PC-3 (cell line): ENCODE measurements around the gene ZNF74. TPM values are rescaled to one million over a fixed set of nuclear protein-coding genes. Genes with fewer than 3 reads are reported as not detected.

ENCODE experiments used
- ATAC-seq: fragments of 200-7000 bp; cut with Tn5 transposase; 2 replicates; pipeline ENCODE4 v1.9.1; 2020; ENCODE audit warnings: mild to moderate bottlenecking, moderate library complexity
- BruUV-seq: library from RNA; stranded (reverse); fragments of 400-500 nt; replicated peaks from 2 replicates; lab custom pipeline; 2021; lab: Mats Ljungman, UMichigan
- CTCF ChIA-PET: fragments of 300-600 bp; sonication (Branson Sonifier 250); formaldehyde crosslinking; loops from one replicate; lab custom pipeline; 2022; ENCODE audit warnings: antibody characterized with exemption; lab: Charles Lee
- POLR2A ChIA-PET: fragments of 300-600 bp; sonication (Branson Sonifier 250); formaldehyde crosslinking; loops from one replicate; lab custom pipeline; 2022; ENCODE audit warnings: antibody characterized with exemption; ENCODE audit not compliant: unreplicated experiment; lab: Charles Lee
- DNase-seq: peaks from one replicate; pipeline ENCODE4 v3.0.0-alpha.2; 2015
- H2AFZ ChIP-seq: fragments of 300-600 bp; sonication (generic); 2 replicates; pipeline ENCODE4 v1.6.0; 2016; ENCODE audit warnings: antibody characterized with exemption, low read length
- H3F3A ChIP-seq: fragments of 300-600 bp; sonication (generic); one replicate; pipeline ENCODE4 v1.6.0; 2017; ENCODE audit warnings: antibody characterized with exemption, low read length, control low read depth, mild to moderate bottlenecking; ENCODE audit not compliant: unreplicated experiment
- H3K27ac ChIP-seq: fragments of 300-600 bp; sonication (generic); 2 replicates; pipeline ENCODE4 v1.5.1; 2016; ENCODE audit warnings: mild to moderate bottlenecking, low read length
- H3K27me3 ChIP-seq: fragments of 300-600 bp; sonication (generic); 2 replicates; pipeline ENCODE4 v1.6.1; 2016; ENCODE audit warnings: low read length, mixed read lengths
- H3K36me3 ChIP-seq: fragments of 300-600 bp; sonication (generic); 2 replicates; pipeline ENCODE4 v1.6.1; 2016; ENCODE audit warnings: low read depth, mixed run types, low read length, mixed read lengths
- H3K4me1 ChIP-seq: fragments of 300-600 bp; sonication (generic); 2 replicates; pipeline ENCODE4 v1.5.1; 2016; ENCODE audit warnings: low read length; ENCODE audit not compliant: insufficient read depth
- H3K4me2 ChIP-seq: fragments of 300-600 bp; sonication (generic); 2 replicates; pipeline ENCODE4 v1.6.0; 2016; ENCODE audit warnings: low read length
- H3K4me3 ChIP-seq: fragments of 300-600 bp; sonication (generic); 2 replicates; pipeline ENCODE4 v1.5.1; 2016; ENCODE audit warnings: mild to moderate bottlenecking, low read length, mixed read lengths
- H3K79me2 ChIP-seq: fragments of 300-600 bp; sonication (generic); 2 replicates; pipeline ENCODE4 v1.6.1; 2017; ENCODE audit warnings: low read length, mixed read lengths
- H3K9ac ChIP-seq: fragments of 300-600 bp; sonication (generic); 2 replicates; pipeline ENCODE4 v1.6.0; 2016; ENCODE audit warnings: mild to moderate bottlenecking, low read length
- H3K9me2 ChIP-seq: fragments of 300-600 bp; sonication (generic); replicated peaks from 2 replicates; pipeline ENCODE4 v1.6.1; 2016; ENCODE audit warnings: mixed run types, low read length, mixed read lengths
- H3K9me3 ChIP-seq: fragments of 300-600 bp; sonication (generic); 2 replicates; pipeline ENCODE4 v1.6.1; 2016; ENCODE audit warnings: low read length, mixed read lengths
- H4K20me1 ChIP-seq: fragments of 300-600 bp; sonication (generic); 2 replicates; pipeline ENCODE4 v1.6.1; 2016; ENCODE audit warnings: low read length, mixed read lengths
- EZH2 ChIP-seq: fragments of 300-600 bp; sonication (generic); IDR thresholded peaks from one replicate; pipeline ENCODE4 v1.6.1; 2017; ENCODE audit warnings: antibody characterized with exemption, mild to moderate bottlenecking, low read length; ENCODE audit not compliant: unreplicated experiment
- EZH2phosphoT487 ChIP-seq: fragments of 300-600 bp; sonication (generic); IDR thresholded peaks from 2 replicates; pipeline ENCODE4 v1.6.1; 2018; ENCODE audit warnings: mild to moderate bottlenecking, antibody characterized with exemption, low read length, borderline replicate concordance
- intact Hi-C: fragments of 100-400 bp; cut with micrococcal nuclease; formaldehyde crosslinking; loops from 2 replicates; pipeline ENCODE4 v1.9.0; 2023
- total RNA-seq: library from RNA; depleted of rRNA; stranded (reverse); fragments of >200 nt; gene quantifications from 2 replicates; pipeline ENCODE4 v1.2.3, GENCODE V29; 2014
- TF ChIP-seq, protein P1 (sequence below): fragments of 300-600 bp; sonication (generic); conservative IDR thresholded peaks from 2 replicates; pipeline ENCODE4 v1.5.1; 2017; ENCODE audit warnings: antibody characterized with exemption, low read depth, mild to moderate bottlenecking, low read length

ZNF74 gene
- total RNA-seq, 1 experiment from 2014 or later, result 11.1 TPM

DNA sequence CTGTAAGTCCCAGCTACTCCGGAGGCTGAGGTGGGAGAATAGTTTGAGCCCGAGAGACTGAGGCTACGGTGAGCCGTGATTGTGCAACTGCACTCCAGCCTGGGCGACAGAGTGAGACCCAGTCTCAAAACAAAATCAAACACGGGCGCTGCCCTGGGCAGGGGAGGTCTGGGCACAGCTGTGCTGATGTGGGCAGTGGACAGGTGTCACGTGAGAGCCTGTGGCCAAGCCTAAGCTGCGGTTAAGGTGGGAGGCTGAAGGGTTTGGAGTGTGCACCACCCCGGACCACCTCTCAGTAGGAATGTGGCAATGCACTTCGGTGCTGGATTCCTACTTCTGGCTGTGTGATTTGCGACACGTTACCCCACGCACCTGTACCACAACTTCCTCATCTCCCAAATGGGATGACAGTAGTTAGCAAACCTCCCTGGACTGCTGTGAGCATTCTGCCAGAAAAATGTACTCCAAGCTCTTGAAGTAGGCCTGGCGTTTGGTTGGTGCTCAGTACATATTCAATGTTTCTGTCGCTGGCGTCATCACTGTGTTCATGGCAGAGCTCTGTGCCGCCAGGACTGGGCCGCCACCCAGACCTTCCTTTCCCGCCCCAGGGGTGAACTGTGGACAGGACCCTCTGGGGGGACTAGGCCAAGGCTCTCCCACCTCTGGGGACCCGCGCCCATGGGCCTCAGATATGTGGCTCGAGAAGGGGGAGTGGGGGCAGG is 807 bp upstream of the ZNF74 start:
- Histone ChIP-seq H3K9me2 (no peaks in the 10 kb centered on the region), H3K4me3 (peak overlapping the region; percentile 90), H3K27ac (no peak overlapping the region), H2AFZ (peak overlapping the region; percentile 99), H3K9ac (peak overlapping the region; percentile 87), H3K27me3 (no peaks in the 10 kb centered on the region), H3K36me3 (no peaks in the 10 kb centered on the region), H3F3A (no peaks in the 10 kb centered on the region), H3K79me2 (peaks cover 36% of the 10 kb centered on the region), H4K20me1 (no peaks in the 10 kb centered on the region), H3K4me2 (peak overlapping the region; percentile 96), H3K9me3 (no peaks in the 10 kb centered on the region), H3K4me1 (peaks cover 18% of the 10 kb centered on the region)
- TF ChIP-seq EZH2phosphoT487, result no peak
- POLR2A ChIA-PET, result no interaction called here
- intact Hi-C loops, result no loop called here
- ATAC-seq (no peak), DNase-seq (no peak)
- TSS peak; percentile 96 for BruUV-seq
- CTCF ChIA-PET, result no interaction called here

DNA sequence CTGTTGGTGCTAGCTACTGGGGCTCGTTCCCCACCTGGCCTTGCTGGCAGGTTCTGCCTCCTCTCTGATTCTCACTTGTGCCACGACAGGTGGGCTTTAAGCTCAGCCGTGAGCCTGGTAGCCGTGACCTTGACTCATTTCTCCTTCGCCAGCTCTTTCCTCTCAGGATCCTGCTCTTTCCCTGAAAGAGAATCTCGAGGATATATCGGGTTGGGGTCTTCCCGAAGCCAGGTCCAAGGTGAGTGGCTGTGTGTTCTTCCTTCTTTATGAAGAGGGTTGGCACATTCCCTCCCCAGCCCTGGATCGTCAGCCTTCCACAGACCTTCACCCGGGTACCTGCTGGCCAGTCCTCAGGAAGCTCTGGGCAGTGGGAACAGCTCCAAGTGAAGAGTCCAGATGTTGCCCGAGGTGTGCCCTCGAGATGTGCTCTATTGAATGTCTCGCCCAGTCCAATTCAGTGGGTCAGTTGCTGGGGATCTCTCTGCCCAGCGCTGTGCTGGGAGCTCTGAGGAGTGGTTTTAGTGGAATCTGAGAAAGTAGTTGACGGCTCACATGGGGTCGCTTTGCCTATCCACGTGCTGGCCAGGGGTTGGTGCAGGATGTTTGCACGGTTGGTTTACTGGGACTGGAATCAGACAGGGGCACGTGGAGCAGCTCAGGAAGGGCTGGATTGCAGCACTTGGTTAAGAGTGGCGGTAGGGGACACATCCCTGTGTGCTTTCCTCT is 1.4 kb downstream of the ZNF74 start:
- H3K9ac ChIP-seq, result no peak overlapping the region

DNA sequence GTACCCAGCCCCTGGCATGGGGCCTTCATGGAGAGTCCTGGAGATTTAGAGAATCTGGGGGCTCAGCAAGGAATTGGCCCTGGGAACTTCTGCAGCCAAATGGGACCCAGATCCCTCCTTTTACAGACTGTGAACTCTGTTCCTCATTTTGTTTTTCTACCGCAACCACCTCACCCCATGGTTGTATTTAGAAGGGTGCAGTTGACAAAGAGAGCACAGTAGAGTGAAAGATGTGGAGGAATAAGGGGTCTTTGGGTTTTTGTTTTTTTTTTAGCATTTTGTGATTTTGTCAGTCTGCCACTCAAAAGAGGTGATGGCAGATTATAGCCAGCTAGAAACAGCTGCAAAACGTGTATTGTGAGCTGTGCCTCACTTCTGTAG is 1.9 kb downstream of the ZNF74 start:
- Histone ChIP-seq H3K9me3 (no peaks in the 10 kb centered on the region), H3F3A (no peaks in the 10 kb centered on the region), H3K4me1 (peaks cover 18% of the 10 kb centered on the region), H3K79me2 (peaks cover 43% of the 10 kb centered on the region), H4K20me1 (no peaks in the 10 kb centered on the region), H3K4me2 (0 out of 2 replicates have a peak overlapping the region, but pooled peaks have one; percentile 96), H3K27me3 (no peaks in the 10 kb centered on the region), H3K9ac (no peak overlapping the region), H2AFZ (no peak overlapping the region), H3K9me2 (no peaks in the 10 kb centered on the region), H3K27ac (no peak overlapping the region), H3K4me3 (no peak overlapping the region), H3K36me3 (no peaks in the 10 kb centered on the region)
- ChIA-PET CTCF (no interaction called here), POLR2A (no interaction called here)
- intact Hi-C loops, result no loop called here
- TF ChIP-seq, protein P1, sequence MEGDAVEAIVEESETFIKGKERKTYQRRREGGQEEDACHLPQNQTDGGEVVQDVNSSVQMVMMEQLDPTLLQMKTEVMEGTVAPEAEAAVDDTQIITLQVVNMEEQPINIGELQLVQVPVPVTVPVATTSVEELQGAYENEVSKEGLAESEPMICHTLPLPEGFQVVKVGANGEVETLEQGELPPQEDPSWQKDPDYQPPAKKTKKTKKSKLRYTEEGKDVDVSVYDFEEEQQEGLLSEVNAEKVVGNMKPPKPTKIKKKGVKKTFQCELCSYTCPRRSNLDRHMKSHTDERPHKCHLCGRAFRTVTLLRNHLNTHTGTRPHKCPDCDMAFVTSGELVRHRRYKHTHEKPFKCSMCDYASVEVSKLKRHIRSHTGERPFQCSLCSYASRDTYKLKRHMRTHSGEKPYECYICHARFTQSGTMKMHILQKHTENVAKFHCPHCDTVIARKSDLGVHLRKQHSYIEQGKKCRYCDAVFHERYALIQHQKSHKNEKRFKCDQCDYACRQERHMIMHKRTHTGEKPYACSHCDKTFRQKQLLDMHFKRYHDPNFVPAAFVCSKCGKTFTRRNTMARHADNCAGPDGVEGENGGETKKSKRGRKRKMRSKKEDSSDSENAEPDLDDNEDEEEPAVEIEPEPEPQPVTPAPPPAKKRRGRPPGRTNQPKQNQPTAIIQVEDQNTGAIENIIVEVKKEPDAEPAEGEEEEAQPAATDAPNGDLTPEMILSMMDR, result no peak
- TF ChIP-seq EZH2, result no peak
- TF ChIP-seq EZH2phosphoT487, result no peak
- no TSS peak for BruUV-seq
- ATAC-seq (no peak), DNase-seq (no peak)

More for the DNA sequence above, 1.4 kb downstream of the ZNF74 start:
- no peak for TF ChIP-seq EZH2
- no peak for TF ChIP-seq EZH2phosphoT487
- TF ChIP-seq, protein P1, result no peak
- Histone ChIP-seq H2AFZ (no peak overlapping the region), H3K27me3 (no peaks in the 10 kb centered on the region), H3K4me2 (peak overlapping the region; percentile 96), H4K20me1 (no peaks in the 10 kb centered on the region), H3K9me2 (no peaks in the 10 kb centered on the region), H3K79me2 (peaks cover 43% of the 10 kb centered on the region), H3K27ac (no peak overlapping the region), H3K9me3 (no peaks in the 10 kb centered on the region), H3K4me3 (peak overlapping the region; percentile 90; the same call in 1 of the 2 replicates), H3F3A (no peaks in the 10 kb centered on the region), H3K4me1 (peaks cover 18% of the 10 kb centered on the region), H3K36me3 (no peaks in the 10 kb centered on the region)
- ATAC-seq (no peak), DNase-seq (no peak)
- TSS peak; percentile 29 for BruUV-seq
- intact Hi-C loops, result no loop called here
- ChIA-PET POLR2A (no interaction called here), CTCF (no interaction called here)
